Panc1 (cell line): ENCODE results near the gene CSMD2. TPM values are rescaled to one million over a fixed set of nuclear protein-coding genes. Genes with fewer than 3 reads are reported as not detected.

ENCODE experiments used
- ATAC-seq: fragments of 200-7000 bp; cut with Tn5 transposase; 2 replicates; pipeline ENCODE4 v1.9.1; 2020; ENCODE audit warnings: mild to moderate bottlenecking, moderate library complexity
- BruUV-seq: library from RNA; stranded (reverse); fragments of 400-500 nt; replicated peaks from 2 replicates; lab custom pipeline; 2021; lab: Mats Ljungman, UMichigan
- CTCF ChIA-PET: fragments of 300-600 bp; sonication (Branson Sonifier 250); formaldehyde crosslinking; loops from one replicate; lab custom pipeline; 2022; ENCODE audit warnings: antibody characterized with exemption; lab: Charles Lee
- POLR2A ChIA-PET: fragments of 300-600 bp; sonication (Branson Sonifier 250); formaldehyde crosslinking; loops from one replicate; lab custom pipeline; 2022; ENCODE audit warnings: antibody characterized with exemption; lab: Charles Lee
- DNase-seq: peaks from one replicate; pipeline ENCODE4 v3.0.0-alpha.2; 2010; ENCODE audit warnings: low read depth, low spot score
- H3K27ac ChIP-seq: 2 replicates; pipeline ENCODE4 v1.5.1; 2011; ENCODE audit warnings: mild to moderate bottlenecking, low read length, inconsistent platforms
- H3K27me3 ChIP-seq: fragments of 200-500 bp; sonication (Bioruptor generic); 2 replicates; pipeline ENCODE4 v1.6.0; 2014; ENCODE audit warnings: low read length, inconsistent platforms; ENCODE audit not compliant: control insufficient read depth, insufficient read depth
- H3K36me3 ChIP-seq: fragments of 200-500 bp; sonication (Bioruptor generic); 2 replicates; pipeline ENCODE4 v1.5.1; 2014; ENCODE audit warnings: inconsistent platforms, mild to moderate bottlenecking, low read length, moderate library complexity; ENCODE audit not compliant: control insufficient read depth, insufficient read depth
- H3K4me1 ChIP-seq: 2 replicates; pipeline ENCODE4 v1.5.1; 2011; ENCODE audit warnings: inconsistent platforms, mild to moderate bottlenecking, low read length, moderate library complexity; ENCODE audit not compliant: control insufficient read depth, insufficient read depth
- H3K4me3 ChIP-seq, 2 experiments: 2 replicates each; pipeline ENCODE4 v1.5.1; 2011 to 2012; ENCODE audit warnings: low read depth in 2 of 2, low read length in 2 of 2, mild to moderate bottlenecking in 2 of 2, inconsistent platforms in 1 of 2, moderate library complexity in 1 of 2
- H3K9me3 ChIP-seq: fragments of 200-500 bp; sonication (Bioruptor generic); 2 replicates; pipeline ENCODE4 v1.5.1; 2014; ENCODE audit warnings: low read depth, mild to moderate bottlenecking, inconsistent platforms, low read length, moderate library complexity; ENCODE audit not compliant: control insufficient read depth, insufficient read depth
- POLR2AphosphoS5 ChIP-seq: IDR thresholded peaks from 2 replicates; pipeline ENCODE4 v1.6.1; 2012; ENCODE audit warnings: mild to moderate bottlenecking, low read depth, low read length, moderate library complexity
- SIN3A ChIP-seq: IDR thresholded peaks from 2 replicates; pipeline ENCODE4 v1.6.1; 2012; ENCODE audit warnings: low read depth, mild to moderate bottlenecking, low read length, moderate library complexity, borderline replicate concordance; ENCODE audit not compliant: insufficient read depth
- TCF7L2 ChIP-seq: IDR thresholded peaks from 2 replicates; pipeline ENCODE4 v1.6.1; 2011; ENCODE audit warnings: mild to moderate bottlenecking, low read depth, low read length, inconsistent platforms
- in situ Hi-C: cut with HindIII; loops from 2 replicates; pipeline ENCODE4 v1.10.0; 2016; ENCODE audit warnings: low sequenced_read_pairs, low pct_unique_long_range_greater_than_20kb
- intact Hi-C: fragments of 100-400 bp; cut with micrococcal nuclease; formaldehyde crosslinking; loops from one replicate; pipeline ENCODE4 v1.10.0; 2022; ENCODE audit not compliant: unreplicated experiment
- total RNA-seq: library from RNA; stranded (reverse); gene quantifications from one replicate; pipeline ENCODE4 v1.2.1, GENCODE V29; 2021; ENCODE audit not compliant: unreplicated experiment
- TF ChIP-seq, protein P1 (sequence below), 2 experiments: IDR thresholded peaks; 2 replicates each; pipeline ENCODE4 v1.6.1; 2011 to 2012; ENCODE audit warnings: low read depth in 2 of 2, control low read depth in 1 of 2, low read length in 1 of 2, mild to moderate bottlenecking in 1 of 2, moderate library complexity in 1 of 2; ENCODE audit not compliant: insufficient read depth in 1 of 2
- TF ChIP-seq, protein P2 (sequence below): fragments of 450-650 bp; IDR thresholded peaks from 2 replicates; pipeline ENCODE4 v1.5.1; 2017; ENCODE audit warnings: mild to moderate bottlenecking

CSMD2 gene
- total RNA-seq, 1 experiment from 2014 or later = not detected

DNA sequence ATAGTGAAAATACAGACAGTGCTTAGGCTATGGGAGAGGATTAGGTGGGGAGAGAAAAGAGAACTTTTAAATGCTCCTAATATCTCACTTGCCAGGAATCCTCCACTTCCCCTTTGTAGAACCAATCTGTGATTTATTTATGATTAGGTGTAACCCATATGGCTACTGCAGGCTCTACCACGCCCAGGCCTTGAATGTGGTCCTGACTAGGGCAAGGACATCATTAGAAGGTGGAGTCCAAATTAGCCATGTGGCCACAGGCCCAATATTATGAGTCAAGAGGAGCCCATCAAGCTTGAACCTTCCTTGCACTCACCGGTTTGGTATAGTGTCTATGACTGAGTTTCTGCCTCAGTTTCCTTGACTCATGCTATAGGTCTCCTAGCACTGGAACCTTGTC is 159.7 kb downstream of the CSMD2 start:
- no peak for ATAC-seq
- no peak for DNase-seq
- no peaks in the 10 kb centered on the region for H3K4me1 ChIP-seq
- no peak overlapping the region for H3K27ac ChIP-seq
- intact Hi-C loops = no loop called here
- POLR2A ChIA-PET = no interaction called here
- CTCF ChIA-PET = no interaction called here
- TF ChIP-seq, protein P1, sequence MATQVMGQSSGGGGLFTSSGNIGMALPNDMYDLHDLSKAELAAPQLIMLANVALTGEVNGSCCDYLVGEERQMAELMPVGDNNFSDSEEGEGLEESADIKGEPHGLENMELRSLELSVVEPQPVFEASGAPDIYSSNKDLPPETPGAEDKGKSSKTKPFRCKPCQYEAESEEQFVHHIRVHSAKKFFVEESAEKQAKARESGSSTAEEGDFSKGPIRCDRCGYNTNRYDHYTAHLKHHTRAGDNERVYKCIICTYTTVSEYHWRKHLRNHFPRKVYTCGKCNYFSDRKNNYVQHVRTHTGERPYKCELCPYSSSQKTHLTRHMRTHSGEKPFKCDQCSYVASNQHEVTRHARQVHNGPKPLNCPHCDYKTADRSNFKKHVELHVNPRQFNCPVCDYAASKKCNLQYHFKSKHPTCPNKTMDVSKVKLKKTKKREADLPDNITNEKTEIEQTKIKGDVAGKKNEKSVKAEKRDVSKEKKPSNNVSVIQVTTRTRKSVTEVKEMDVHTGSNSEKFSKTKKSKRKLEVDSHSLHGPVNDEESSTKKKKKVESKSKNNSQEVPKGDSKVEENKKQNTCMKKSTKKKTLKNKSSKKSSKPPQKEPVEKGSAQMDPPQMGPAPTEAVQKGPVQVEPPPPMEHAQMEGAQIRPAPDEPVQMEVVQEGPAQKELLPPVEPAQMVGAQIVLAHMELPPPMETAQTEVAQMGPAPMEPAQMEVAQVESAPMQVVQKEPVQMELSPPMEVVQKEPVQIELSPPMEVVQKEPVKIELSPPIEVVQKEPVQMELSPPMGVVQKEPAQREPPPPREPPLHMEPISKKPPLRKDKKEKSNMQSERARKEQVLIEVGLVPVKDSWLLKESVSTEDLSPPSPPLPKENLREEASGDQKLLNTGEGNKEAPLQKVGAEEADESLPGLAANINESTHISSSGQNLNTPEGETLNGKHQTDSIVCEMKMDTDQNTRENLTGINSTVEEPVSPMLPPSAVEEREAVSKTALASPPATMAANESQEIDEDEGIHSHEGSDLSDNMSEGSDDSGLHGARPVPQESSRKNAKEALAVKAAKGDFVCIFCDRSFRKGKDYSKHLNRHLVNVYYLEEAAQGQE (IDR thresholded peaks at IDR 0.05; ENCODE audit: insufficient read depth in 1 of 2, low read depth in 2 of 2, low read length in 1 of 2) = no peak
- TF ChIP-seq SIN3A (no peak), POLR2AphosphoS5 (no peak), TCF7L2 (no peak)
- TF ChIP-seq, protein P2, sequence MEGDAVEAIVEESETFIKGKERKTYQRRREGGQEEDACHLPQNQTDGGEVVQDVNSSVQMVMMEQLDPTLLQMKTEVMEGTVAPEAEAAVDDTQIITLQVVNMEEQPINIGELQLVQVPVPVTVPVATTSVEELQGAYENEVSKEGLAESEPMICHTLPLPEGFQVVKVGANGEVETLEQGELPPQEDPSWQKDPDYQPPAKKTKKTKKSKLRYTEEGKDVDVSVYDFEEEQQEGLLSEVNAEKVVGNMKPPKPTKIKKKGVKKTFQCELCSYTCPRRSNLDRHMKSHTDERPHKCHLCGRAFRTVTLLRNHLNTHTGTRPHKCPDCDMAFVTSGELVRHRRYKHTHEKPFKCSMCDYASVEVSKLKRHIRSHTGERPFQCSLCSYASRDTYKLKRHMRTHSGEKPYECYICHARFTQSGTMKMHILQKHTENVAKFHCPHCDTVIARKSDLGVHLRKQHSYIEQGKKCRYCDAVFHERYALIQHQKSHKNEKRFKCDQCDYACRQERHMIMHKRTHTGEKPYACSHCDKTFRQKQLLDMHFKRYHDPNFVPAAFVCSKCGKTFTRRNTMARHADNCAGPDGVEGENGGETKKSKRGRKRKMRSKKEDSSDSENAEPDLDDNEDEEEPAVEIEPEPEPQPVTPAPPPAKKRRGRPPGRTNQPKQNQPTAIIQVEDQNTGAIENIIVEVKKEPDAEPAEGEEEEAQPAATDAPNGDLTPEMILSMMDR = no peak
- no peaks in the 10 kb centered on the region for H3K9me3 ChIP-seq
- no peaks in the 10 kb centered on the region for H3K27me3 ChIP-seq
- no TSS peak for BruUV-seq
- in situ Hi-C loops = no loop called here
- no peaks in the 10 kb centered on the region for H3K36me3 ChIP-seq
- H3K4me3 ChIP-seq = no peak overlapping the region

DNA sequence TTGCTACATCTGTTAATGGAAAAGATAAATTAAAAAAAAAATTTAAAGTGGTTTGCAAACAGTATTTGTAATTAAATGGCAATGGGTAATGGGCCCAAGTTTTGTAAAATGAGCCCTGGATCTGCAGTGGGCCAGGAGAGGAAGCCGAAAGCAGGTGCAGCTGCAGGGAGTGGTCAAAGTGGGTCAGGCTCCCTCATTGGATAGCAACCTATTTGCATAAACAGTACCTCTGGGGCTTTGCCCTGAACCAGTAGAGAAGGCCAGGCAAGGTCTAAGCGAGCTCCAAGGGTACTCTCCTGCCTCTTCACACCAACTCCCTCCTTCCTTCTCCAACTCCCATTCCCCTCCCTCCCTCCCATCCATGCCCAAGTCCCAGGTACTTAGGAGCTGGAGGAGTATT is 162.2 kb downstream of the CSMD2 start:
- no peaks in the 10 kb centered on the region for H3K9me3 ChIP-seq
- H3K27ac ChIP-seq = no peak overlapping the region
- no peaks in the 10 kb centered on the region for H3K27me3 ChIP-seq
- H3K36me3 ChIP-seq = no peaks in the 10 kb centered on the region
- no peak for ATAC-seq
- intact Hi-C loops = no loop called here
- CTCF ChIA-PET = no interaction called here
- BruUV-seq = no TSS peak
- TF ChIP-seq SIN3A = no peak
- TF ChIP-seq, protein P1 (IDR thresholded peaks at IDR 0.05; ENCODE audit: insufficient read depth in 1 of 2, low read depth in 2 of 2, low read length in 1 of 2) = no peak
- TF ChIP-seq, protein P2 = no peak
- TF ChIP-seq POLR2AphosphoS5 = no peak
- no peak for TF ChIP-seq TCF7L2
- H3K4me3 ChIP-seq = no peak overlapping the region
- DNase-seq = no peak
- in situ Hi-C loops = no loop called here
- POLR2A ChIA-PET = no interaction called here
- H3K4me1 ChIP-seq = no peaks in the 10 kb centered on the region
